Fibroblast of skin of back (primary cell): Measurements from ENCODE around the gene URGCP.

Source experiments
- DNase-seq: peaks from one replicate; pipeline ENCODE4 v3.0.0-alpha.2; 2013

URGCP gene

GRCh38 chr7:43873300-43873699 is 33.1 kb downstream of the URGCP start:
- DNase-seq, result peak; percentile 69

- DNase-seq, result peak; percentile 85
Observed at GRCh38 chr7:43872406-43873110, 33.8 kb downstream of the URGCP start.

DNA sequence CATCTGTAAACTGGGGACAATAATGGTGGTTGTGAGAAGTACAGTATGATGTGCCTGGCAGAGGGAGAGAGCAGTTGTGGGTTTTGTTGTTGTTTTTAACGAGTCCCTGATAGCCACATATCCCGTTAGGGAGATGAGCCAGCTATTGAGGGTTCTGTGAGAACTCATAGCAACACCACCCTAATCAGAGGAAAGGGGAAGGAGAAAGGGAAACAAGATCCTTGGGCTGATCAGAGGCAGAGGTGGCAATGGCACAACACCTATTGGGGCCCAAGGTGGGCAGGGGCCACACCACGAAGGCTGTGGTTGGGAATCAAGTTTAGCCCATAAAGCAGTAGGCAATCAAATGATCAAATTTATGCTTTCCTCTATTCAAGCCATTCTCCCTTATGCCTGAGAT is 35.3 kb downstream of the URGCP start:
- DNase-seq, result no peak

- DNase-seq, result peak; percentile 16
Observed at GRCh38 chr7:43870316-43870715, 36.1 kb downstream of the URGCP start.

DNA sequence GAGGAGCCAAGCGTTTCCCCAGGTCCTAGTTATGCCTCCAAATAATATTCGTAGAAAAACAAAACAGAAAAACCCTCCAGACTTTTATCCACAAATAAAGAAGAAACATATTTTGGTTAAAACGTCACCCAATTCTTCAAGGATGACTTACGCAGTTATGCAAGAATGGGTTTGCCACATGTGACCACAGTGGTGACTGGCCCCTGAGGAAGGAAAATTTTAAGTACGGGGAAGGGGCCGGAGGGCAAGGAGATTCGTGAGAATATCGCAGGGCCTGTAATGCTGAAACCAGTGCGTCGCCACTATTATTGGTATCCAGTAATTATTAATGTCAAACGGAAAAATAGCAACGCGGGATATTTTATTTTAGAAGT is 36.5 kb downstream of the URGCP start:
- peak; percentile 94 for DNase-seq

DNA sequence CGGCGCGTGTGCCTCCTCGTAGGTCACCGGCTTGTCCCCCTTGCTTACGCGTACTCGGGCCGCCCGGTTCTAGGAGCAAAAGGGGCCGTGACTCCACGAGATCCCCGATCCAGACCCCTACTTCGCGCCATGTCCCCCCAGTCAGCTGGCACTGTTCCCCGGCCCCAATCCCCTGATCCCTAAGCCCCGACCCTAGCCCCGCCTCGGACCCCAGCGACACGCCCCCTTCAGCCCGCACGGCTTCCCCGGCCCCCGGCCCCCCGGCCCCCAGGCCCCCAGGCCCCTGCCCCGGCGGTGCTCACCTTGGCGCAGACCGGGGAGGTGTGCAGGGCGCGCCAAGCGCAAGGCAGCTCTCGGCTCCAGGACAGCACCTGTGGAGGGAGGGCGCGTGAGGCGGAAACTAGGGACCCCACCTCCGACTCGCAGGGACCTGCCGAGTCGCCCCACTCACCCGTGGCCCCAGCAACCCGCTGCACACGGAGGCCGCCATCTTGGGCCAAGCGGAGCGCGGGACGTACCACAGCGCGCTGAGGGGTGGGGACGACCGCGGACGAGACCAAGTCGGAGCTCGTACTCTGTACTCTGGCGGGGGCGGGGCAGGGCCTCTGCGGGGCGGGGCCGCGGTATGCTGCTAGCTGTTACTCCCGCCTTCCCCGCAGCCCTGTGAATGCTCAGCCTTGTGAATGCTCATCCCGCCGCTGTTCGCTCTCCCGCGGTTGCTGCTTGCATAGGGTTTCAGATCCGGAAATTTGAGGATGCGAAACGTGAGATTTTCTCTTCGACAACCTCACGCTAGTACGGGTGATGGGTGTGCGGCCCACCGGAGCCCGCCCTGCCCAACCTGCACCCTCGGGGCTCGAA is 37.2 kb downstream of the URGCP start, which contains the start of gene MRPS24:
Gene MRPS24 (minus strand): TSS at position 512 of the 861 bp plus-strand sequence. CDS start 22 bp downstream, at position 490.
- peak; percentile 94 for DNase-seq

DNA sequence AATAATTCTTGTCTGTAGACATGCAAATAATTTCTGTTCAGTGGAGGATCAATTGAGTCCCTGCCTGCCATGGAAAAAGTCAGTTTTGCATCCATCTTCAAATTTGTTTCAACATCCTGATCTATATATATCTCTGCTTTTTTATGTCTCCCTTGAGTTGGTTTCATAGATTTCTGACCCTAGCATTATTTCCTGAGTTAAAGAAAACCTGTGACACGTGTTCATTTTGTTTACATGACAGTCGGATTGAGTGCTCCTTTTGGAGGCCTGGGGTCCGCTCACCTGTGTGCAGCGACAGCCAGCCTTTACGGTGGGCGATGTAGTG is 37.8 kb downstream of the URGCP start:
- no peak for DNase-seq

GRCh38 chr7:43868181-43868580 is 38.2 kb downstream of the URGCP start:
- no peak for DNase-seq

GRCh38 chr7:43865277-43865676 is 41.1 kb downstream of the URGCP start:
- DNase-seq, result no peak

DNA sequence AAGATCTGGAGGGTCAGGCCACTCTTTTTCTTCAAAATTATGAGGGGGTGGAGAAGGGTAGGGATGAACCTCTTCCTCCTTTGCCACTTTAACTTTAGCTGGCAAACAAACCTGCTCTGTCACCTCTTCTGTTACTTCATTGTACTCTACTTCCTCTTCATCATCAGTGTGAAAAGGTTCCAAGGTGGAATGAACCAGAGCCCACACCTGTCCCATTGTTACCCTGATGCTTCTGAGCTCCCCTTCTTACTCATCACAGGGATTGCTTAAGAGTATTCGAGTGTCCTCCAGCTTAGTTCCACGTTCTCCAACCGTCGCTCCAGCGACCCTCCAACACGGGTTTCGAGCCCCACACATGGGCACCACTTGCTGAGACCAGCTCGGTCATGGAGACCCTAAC is 42.3 kb downstream of the URGCP start:
- no peak for DNase-seq

- DNase-seq, result peak; percentile 20
Observed at GRCh38 chr7:43856996-43857395, 49.4 kb downstream of the URGCP start.

GRCh38 chr7:43856316-43856715 is 50.1 kb downstream of the URGCP start:
- DNase-seq, result no peak

DNA sequence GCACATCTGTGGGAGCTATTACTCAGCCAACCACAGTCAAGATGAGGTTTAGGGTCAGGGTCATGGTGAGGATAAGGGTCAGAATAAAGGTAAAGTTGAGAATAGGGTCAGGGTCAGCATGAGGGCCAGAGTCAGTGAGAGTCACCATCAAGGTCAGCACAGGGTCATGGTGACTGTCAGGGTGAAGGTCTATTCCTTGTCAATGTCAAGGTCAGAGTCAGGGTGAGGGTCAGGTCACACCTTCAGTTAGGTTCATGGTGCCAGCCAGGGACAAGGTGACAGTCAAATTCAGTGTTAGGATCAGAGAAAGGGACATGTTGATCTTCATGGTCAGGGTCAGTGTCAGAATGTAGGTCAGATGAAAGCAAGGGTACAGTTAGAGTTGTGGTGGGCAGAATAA is 51.2 kb downstream of the URGCP start:
- DNase-seq, result no peak

DNA sequence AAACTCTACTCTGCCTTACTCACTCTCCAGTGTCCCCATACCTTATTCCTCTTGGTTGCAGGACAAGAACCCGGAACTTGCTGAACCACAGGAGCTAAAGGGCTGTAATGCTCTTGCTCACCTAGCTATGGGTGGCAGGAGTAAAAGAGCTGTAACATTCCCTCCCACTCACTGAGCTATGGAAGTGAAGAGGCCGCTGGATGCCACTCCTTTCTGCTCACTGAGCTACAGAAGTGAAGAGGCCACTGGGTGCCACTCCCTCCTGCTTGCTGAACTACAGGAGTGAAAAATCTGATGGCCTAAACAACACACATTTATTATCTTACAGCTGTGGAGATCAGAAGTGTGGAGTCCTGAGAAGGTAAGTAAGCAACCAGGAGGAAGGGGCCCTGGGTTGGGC is 54.6 kb downstream of the URGCP start:
- no peak for DNase-seq

DNA sequence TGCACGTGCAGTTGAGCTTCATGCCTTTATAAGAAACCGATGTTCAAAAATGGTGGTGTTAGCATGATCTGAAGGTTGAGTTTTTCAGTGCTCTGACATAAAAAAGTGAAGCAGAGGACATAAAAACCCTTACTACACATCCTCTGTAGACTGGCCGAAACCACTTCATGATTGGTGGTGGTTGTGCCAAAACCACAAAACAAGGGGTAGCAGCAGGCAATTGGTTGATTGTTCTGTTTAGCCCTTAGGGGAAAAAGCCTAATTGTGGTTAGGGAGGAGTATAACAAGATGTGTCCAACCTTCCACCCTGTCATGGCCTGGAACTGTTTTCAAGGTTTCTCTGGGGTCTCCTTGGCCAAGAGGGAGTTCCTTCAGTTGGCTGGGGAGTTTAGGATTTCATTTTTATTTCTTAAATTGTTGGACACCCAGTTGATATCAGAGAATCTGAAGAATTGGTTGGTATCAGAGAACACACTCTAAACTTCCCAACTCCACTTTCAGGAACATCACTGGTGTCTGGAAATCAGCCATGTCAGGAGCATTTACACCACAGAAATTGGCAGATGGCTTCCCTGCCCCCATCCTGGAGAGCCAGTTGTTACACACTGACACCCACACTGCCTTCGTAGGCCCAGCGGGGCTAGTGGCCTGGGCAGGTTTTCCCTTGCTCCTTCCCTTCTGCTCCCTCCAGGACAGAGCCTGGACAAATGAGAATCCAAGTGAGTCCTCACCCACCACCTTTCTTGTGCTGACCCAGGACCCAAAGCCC is 55.9 kb downstream of the URGCP start:
- no peak for DNase-seq

DNA sequence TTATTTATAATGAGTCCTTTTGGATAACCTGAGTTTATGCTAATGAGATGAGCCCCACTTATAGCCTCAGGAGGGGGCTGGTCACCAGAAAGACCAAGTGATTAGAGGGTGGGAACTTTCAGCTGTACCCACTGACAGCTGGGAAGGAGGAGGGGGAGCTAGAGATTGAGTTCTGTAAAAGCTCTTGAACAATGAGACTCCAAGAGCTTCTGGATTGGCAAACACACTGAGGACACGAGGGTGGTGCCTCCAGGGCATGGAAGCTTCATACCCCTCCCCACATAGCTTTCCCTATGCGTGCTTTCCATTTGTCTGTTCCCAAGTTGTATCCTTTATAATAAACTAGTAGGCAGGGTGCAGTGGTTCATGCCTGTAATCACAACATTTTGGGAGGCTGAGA is 57.3 kb downstream of the URGCP start:
- DNase-seq, result no peak

- DNase-seq, result peak; percentile 43
Observed at GRCh38 chr7:43847496-43847895, 58.9 kb downstream of the URGCP start.

- no peak for DNase-seq
Observed at GRCh38 chr7:43844662-43845061, 61.7 kb downstream of the URGCP start.

DNA sequence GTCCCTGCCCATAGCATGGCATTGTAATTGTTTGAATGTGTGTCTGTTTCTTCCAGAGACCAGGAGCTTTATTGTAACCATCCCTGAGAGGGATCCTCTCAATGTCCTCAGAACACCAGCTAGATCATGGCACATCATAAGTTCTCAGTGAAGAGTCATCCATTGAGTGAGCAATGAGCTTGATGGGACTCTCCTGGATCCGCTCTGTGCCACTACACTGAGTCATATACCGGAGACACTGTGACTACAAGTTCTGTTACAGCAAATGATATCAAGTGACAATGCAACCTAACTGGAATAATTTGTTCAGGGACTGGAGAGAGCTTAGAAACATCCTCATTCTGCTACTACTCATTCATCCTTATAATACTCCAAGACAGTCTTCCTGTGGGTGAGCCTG is 62.1 kb downstream of the URGCP start:
- peak; percentile 19 for DNase-seq

DNA sequence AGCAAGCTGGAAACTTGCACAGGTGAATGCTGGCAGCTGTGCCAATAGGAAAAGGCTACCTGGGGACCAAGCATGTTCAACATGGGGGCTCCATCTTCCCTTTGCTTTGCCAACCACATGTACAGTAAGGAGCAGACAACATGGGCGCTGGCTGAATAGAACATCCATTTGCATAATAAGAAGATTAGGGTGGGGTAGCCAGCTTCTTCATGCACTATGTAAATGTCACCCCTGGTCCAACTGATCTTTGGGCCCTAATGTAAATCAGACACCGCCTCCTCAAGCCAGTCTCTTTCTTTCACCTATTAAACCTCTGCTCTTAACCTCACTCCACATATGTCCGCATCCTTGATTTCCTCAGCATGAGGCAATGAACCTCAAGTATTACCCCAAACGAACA is 63.1 kb downstream of the URGCP start:
- no peak for DNase-seq

DNA sequence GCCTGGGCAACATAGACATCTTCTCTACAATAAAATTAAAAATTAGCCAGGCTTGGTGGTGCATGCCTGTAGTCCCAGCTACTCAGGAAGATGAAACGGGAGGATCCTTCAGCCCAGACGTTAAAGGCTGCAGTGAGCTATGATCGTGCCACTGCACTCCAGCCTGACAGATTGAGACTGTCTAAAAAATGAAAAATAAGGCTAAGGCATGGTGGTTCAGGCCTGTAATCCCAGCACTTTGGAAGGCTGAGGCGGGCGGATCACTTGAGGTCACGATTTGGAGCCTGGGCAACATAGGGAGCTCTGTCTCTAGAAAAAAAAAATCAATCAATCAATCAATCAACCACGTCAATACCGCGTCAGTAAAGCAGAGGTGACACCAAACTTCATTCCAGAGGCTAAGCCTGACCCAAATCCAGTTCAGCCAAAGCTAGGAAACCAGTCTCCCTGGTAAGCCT is 68.2 kb downstream of the URGCP start:
- no peak for DNase-seq

- peak; percentile 56 for DNase-seq
Observed at GRCh38 chr7:43834463-43835251, 71.7 kb downstream of the URGCP start.
